HG03521 (cell line): ENCODE measurements around the gene NAV3.

ENCODE experiments used
- ATAC-seq: cut with Tn5 transposase; IDR thresholded peaks from one replicate; pipeline ENCODE4 v1.9.1; 2021; ENCODE audit warnings: mild to moderate bottlenecking, moderate library complexity; ENCODE audit not compliant: unreplicated experiment

NAV3 gene

GRCh38 chr12:77845831-77846230, 15.1 kb downstream of the NAV3 start:
- ATAC-seq, result no peak

- ATAC-seq, result peak; percentile 99
Measured at GRCh38 chr12:77847060-77847541, 16.4 kb downstream of the NAV3 start.

GRCh38 chr12:77847680-77848431, 17.2 kb downstream of the NAV3 start:
- ATAC-seq, result no peak

GRCh38 chr12:77850129-77850528, 19.4 kb downstream of the NAV3 start:
- no peak for ATAC-seq

GRCh38 chr12:77850698-77851097, 20.0 kb downstream of the NAV3 start:
- no peak for ATAC-seq

GRCh38 chr12:77855548-77855947, 24.9 kb downstream of the NAV3 start:
- ATAC-seq, result no peak

GRCh38 chr12:77861317-77861716, 30.6 kb downstream of the NAV3 start:
- ATAC-seq, result no peak

GRCh38 chr12:77865178-77865577, 34.5 kb downstream of the NAV3 start:
- ATAC-seq, result no peak

- ATAC-seq, result no peak
Measured at GRCh38 chr12:77878901-77879300, 48.2 kb downstream of the NAV3 start.

- no peak for ATAC-seq
Measured at GRCh38 chr12:77882709-77883108, 52.0 kb downstream of the NAV3 start.

- no peak for ATAC-seq
Measured at GRCh38 chr12:77888611-77889010, 57.9 kb downstream of the NAV3 start.

GRCh38 chr12:77891518-77892147, 60.9 kb downstream of the NAV3 start:
- ATAC-seq, result no peak

- ATAC-seq, result no peak
Measured at GRCh38 chr12:77893918-77894317, 63.2 kb downstream of the NAV3 start.

- ATAC-seq, result no peak
Measured at GRCh38 chr12:77894556-77894955, 63.9 kb downstream of the NAV3 start.

GRCh38 chr12:77895699-77896098, 65.0 kb downstream of the NAV3 start:
- ATAC-seq, result no peak

- ATAC-seq, result no peak
Measured at GRCh38 chr12:77907936-77908335, 77.2 kb downstream of the NAV3 start.

GRCh38 chr12:77914081-77914488, 83.4 kb downstream of the NAV3 start:
- ATAC-seq, result no peak

- no peak for ATAC-seq
Measured at GRCh38 chr12:77915071-77915600, 84.4 kb downstream of the NAV3 start.

GRCh38 chr12:77916276-77916675, 85.6 kb downstream of the NAV3 start:
- ATAC-seq, result no peak

GRCh38 chr12:77918046-77918445, 87.4 kb downstream of the NAV3 start:
- ATAC-seq, result no peak

GRCh38 chr12:77919450-77919849, 88.8 kb downstream of the NAV3 start:
- no peak for ATAC-seq

- ATAC-seq, result no peak
Measured at GRCh38 chr12:77923882-77924281, 93.2 kb downstream of the NAV3 start.
